Upper lobe of left lung (tissue), 4 donors: ENCODE measurements around the gene MAP2K7.

Experiments used
- CTCF ChIP-seq, 6 experiments: fragments of 450-650 bp in 4 of 6; fragments of 200-600 bp in 2 of 6; sonication (generic) in 2 of 6; IDR thresholded peaks; one replicate each; pipeline ENCODE4 v1.5.1; 2016 to 2019; ENCODE audit warnings: antibody characterized with exemption in 6 of 6
- POLR2A ChIP-seq, 4 donors: fragments of 450-650 bp; IDR thresholded peaks; one replicate each; pipeline ENCODE4 v1.5.1; 2016 to 2017; ENCODE audit warnings: antibody characterized with exemption in 4 of 4, mild to moderate bottlenecking in 2 of 4

- no peak for TF ChIP-seq POLR2A (IDR thresholded peaks at IDR 0.05)
- no peak for TF ChIP-seq CTCF (IDR thresholded peaks at IDR 0.05)
These were observed 35.4 kb upstream of the MAP2K7 start for GRCh38 chr19:7868326-7868670.
